ENCODE measurements around the gene PLEKHA8.

GRCh38 chr7:30020535-30020934, 7.7 kb upstream of the PLEKHA8 start:
- TF ChIP-seq CTCF (IDR thresholded peaks at IDR 0.05) (no peak), POLR2A (IDR thresholded peaks at IDR 0.05) (no peak), POLR2AphosphoS5 (IDR thresholded peaks at IDR 0.05) (no peak)

Data from transverse colon (tissue), 4 donors.